ENCODE results near the gene MTERF4. TPM values are rescaled to one million over a fixed set of nuclear protein-coding genes. Genes with fewer than 3 reads are reported as not detected.

The MTERF4 gene
- total and polyA plus RNA-seq, 10 of the 15 experiments (the other 5 are each of a cell fraction or from before 2014, with no cell fraction given) = 36.7 to 69.1 (median 45.5) TPM

DNA sequence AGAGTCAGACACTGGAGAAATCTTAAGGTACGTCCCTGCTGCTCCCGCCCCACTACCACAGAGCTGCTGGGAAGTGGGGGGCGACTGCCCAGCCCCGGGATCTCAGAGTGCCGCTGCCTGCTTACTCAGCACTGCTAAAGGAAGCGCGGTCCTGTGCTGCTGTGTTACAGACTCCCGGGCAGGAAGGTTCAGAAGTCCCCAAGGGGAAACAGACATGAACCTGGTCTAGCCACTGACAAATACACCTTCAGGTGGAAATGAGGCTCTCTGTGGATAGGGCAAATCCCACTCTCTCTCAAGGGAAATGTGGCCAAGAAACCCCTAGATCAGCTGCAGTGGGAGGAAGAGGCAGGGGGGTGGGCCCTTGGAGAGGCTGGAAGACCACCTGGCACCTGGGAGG, 13.7 kb downstream of the MTERF4 start (continued):
- no peak for TF ChIP-seq HSF1 (IDR thresholded peaks at IDR 0.05; ENCODE audit: low read depth, low read length)
- peak; percentile 87 for TF ChIP-seq MEF2B (IDR thresholded peaks at IDR 0.05; ENCODE audit: partially characterized antibody, poor library complexity, severe bottlenecking)
- peak; percentile 69; the same call in 1 of the 2 replicates for TF ChIP-seq TCF12 (IDR thresholded peaks at IDR 0.05; ENCODE audit: low read depth, low read length)
- TF ChIP-seq RUNX3 (IDR thresholded peaks at IDR 0.05; ENCODE audit: low read length) = peak; percentile 23; the same call in 1 of the 2 replicates
- no peak for TF ChIP-seq MLLT1 (IDR thresholded peaks at IDR 0.05)
- 0 out of 4 replicates have a peak, but pooled peaks of 1 of the 2 experiments have one; percentile 6 for TF ChIP-seq BHLHE40 (IDR thresholded peaks at IDR 0.05; ENCODE audit: borderline replicate concordance in 1 of 2, low read depth in 2 of 2, low read length in 1 of 2)
- TF ChIP-seq LARP7 (IDR thresholded peaks at IDR 0.05) = peak; percentile 6; the same call in 1 of the 2 replicates
- no peak for TF ChIP-seq FOS (IDR thresholded peaks at IDR 0.05; ENCODE audit: borderline replicate concordance, extremely low read depth, insufficient read length)
- TF ChIP-seq POLR2AphosphoS2 (IDR thresholded peaks at IDR 0.05; ENCODE audit: low read depth, low read length) = no peak
